ENCODE measurements around the gene KATNAL1.

GRCh38 chr13:30292325-30292724, 15.0 kb downstream of the KATNAL1 start:
- TF ChIP-seq, protein P1, sequence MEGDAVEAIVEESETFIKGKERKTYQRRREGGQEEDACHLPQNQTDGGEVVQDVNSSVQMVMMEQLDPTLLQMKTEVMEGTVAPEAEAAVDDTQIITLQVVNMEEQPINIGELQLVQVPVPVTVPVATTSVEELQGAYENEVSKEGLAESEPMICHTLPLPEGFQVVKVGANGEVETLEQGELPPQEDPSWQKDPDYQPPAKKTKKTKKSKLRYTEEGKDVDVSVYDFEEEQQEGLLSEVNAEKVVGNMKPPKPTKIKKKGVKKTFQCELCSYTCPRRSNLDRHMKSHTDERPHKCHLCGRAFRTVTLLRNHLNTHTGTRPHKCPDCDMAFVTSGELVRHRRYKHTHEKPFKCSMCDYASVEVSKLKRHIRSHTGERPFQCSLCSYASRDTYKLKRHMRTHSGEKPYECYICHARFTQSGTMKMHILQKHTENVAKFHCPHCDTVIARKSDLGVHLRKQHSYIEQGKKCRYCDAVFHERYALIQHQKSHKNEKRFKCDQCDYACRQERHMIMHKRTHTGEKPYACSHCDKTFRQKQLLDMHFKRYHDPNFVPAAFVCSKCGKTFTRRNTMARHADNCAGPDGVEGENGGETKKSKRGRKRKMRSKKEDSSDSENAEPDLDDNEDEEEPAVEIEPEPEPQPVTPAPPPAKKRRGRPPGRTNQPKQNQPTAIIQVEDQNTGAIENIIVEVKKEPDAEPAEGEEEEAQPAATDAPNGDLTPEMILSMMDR (optimal IDR thresholded peaks at IDR 0.05 in 1 of 3, IDR thresholded peaks at IDR 0.05 in 1 of 3, conservative IDR thresholded peaks at IDR 0.05 in 1 of 3; ENCODE audit: extremely low read depth in 1 of 3, insufficient read depth in 2 of 3, low read length in 3 of 3), result no peak
- no peak for TF ChIP-seq EZH2 (IDR thresholded peaks at IDR 0.05; ENCODE audit: low read length)
